Liver (tissue), 9 donors: ENCODE data around the gene RIT2. TPM values are rescaled to one million over a fixed set of nuclear protein-coding genes. Genes with fewer than 3 reads are reported as not detected.

ENCODE experiments used
- DNase-seq: peaks from one replicate; pipeline ENCODE4 v3.0.0-alpha.2; 2017; ENCODE audit warnings: low spot score
- H3K27ac ChIP-seq, 2 donors: one replicate each; pipeline ENCODE4 v1.7.0; 2013; ENCODE audit warnings: inconsistent platforms in 2 of 2, low read length in 2 of 2, control low read depth in 1 of 2, low read depth in 1 of 2, mild to moderate bottlenecking in 1 of 2
- H3K27me3 ChIP-seq, 4 donors: one replicate each; pipeline versions ENCODE4 v1.6.1 to v1.7.0; 2013; ENCODE audit warnings: low read length in 3 of 4, inconsistent platforms in 1 of 4, mild to moderate bottlenecking in 1 of 4, moderate library complexity in 1 of 4; ENCODE audit not compliant: control insufficient read depth in 4 of 4, insufficient read depth in 4 of 4
- H3K36me3 ChIP-seq, 4 donors: one replicate each; pipeline versions ENCODE4 v1.6.1 to v1.7.0; 2013; ENCODE audit warnings: low read length in 3 of 4, mild to moderate bottlenecking in 3 of 4, low read depth in 1 of 4, moderate library complexity in 1 of 4; ENCODE audit not compliant: control insufficient read depth in 4 of 4, insufficient read depth in 3 of 4
- H3K4me1 ChIP-seq, 4 donors: one replicate each; pipeline versions ENCODE4 v1.6.1 to v1.7.0; 2013; ENCODE audit warnings: low read length in 3 of 4, mild to moderate bottlenecking in 3 of 4, moderate library complexity in 1 of 4; ENCODE audit not compliant: control insufficient read depth in 4 of 4, insufficient read depth in 4 of 4
- H3K4me3 ChIP-seq, 3 donors: one replicate each; pipeline versions ENCODE4 v1.6.1 to v1.7.0; 2013; ENCODE audit warnings: low read length in 3 of 3, control low read depth in 1 of 3, low read depth in 1 of 3, mild to moderate bottlenecking in 1 of 3
- H3K9ac ChIP-seq, 2 donors: one replicate each; pipeline ENCODE4 v1.7.0; 2013; ENCODE audit warnings: low read length in 2 of 2, mild to moderate bottlenecking in 2 of 2, moderate library complexity in 2 of 2, control low read depth in 1 of 2, low read depth in 1 of 2
- H3K9me3 ChIP-seq, 4 donors: one replicate each; pipeline versions ENCODE4 v1.6.1 to v1.7.0; 2013; ENCODE audit warnings: low read length in 3 of 4; ENCODE audit not compliant: control insufficient read depth in 4 of 4
- ATF3 ChIP-seq: IDR thresholded peaks from 2 replicates; pipeline ENCODE4 v1.6.1; 2016; ENCODE audit warnings: antibody characterized with exemption
- CTCF ChIP-seq: fragments of 150-350 bp; IDR thresholded peaks from 2 replicates; pipeline ENCODE4 v1.5.1; 2017; ENCODE audit warnings: improper control_type of control experiment, low read depth, low read length; ENCODE audit not compliant: missing input control
- EGR1 ChIP-seq, 2 donors: IDR thresholded peaks; 2 replicates each; pipeline ENCODE4 v1.6.1; 2016 to 2018; ENCODE audit warnings: antibody characterized with exemption in 2 of 2, low read depth in 2 of 2
- FOXA1 ChIP-seq: IDR thresholded peaks from 2 replicates; pipeline ENCODE4 v1.6.1; 2016; ENCODE audit warnings: antibody characterized with exemption
- FOXA2 ChIP-seq: IDR thresholded peaks from 2 replicates; pipeline ENCODE4 v1.6.1; 2016; ENCODE audit warnings: antibody characterized with exemption
- GABPA ChIP-seq, 2 donors: IDR thresholded peaks in 1 of 2; conservative IDR thresholded peaks in 1 of 2; 2 replicates each; pipeline ENCODE4 v1.6.1; 2016; ENCODE audit warnings: antibody characterized with exemption in 2 of 2, mild to moderate bottlenecking in 1 of 2, moderate library complexity in 1 of 2
- HNF4A ChIP-seq, 2 donors: conservative IDR thresholded peaks; 2 replicates each; pipeline ENCODE4 v1.6.1; 2016; ENCODE audit warnings: antibody characterized with exemption in 2 of 2, mild to moderate bottlenecking in 2 of 2
- HNF4G ChIP-seq: IDR thresholded peaks from 2 replicates; pipeline ENCODE4 v1.6.1; 2016; ENCODE audit warnings: antibody characterized with exemption
- JUND ChIP-seq, 2 donors: IDR thresholded peaks; 2 replicates each; pipeline ENCODE4 v1.6.1; 2016; ENCODE audit warnings: antibody characterized with exemption in 2 of 2
- MAX ChIP-seq: IDR thresholded peaks from 2 replicates; pipeline ENCODE4 v1.6.1; 2016; ENCODE audit warnings: antibody characterized with exemption
- NR2F2 ChIP-seq: IDR thresholded peaks from 2 replicates; pipeline ENCODE4 v1.6.1; 2016; ENCODE audit warnings: antibody characterized with exemption
- RAD21 ChIP-seq, 2 donors: IDR thresholded peaks; 2 replicates each; pipeline ENCODE4 v1.6.1; 2016; ENCODE audit warnings: antibody characterized with exemption in 2 of 2, mild to moderate bottlenecking in 2 of 2
- REST ChIP-seq: IDR thresholded peaks from 2 replicates; pipeline ENCODE4 v1.6.1; 2016; ENCODE audit warnings: antibody characterized with exemption, mild to moderate bottlenecking
- RXRA ChIP-seq, 2 donors: IDR thresholded peaks; 2 replicates each; pipeline ENCODE4 v1.6.1; 2017 to 2018; ENCODE audit warnings: antibody characterized with exemption in 2 of 2, mild to moderate bottlenecking in 1 of 2
- SP1 ChIP-seq: IDR thresholded peaks from 2 replicates; pipeline ENCODE4 v1.6.1; 2018; ENCODE audit warnings: antibody characterized with exemption, mild to moderate bottlenecking
- TAF1 ChIP-seq: conservative IDR thresholded peaks from 2 replicates; pipeline ENCODE4 v1.6.1; 2016; ENCODE audit warnings: antibody characterized with exemption, mild to moderate bottlenecking
- YY1 ChIP-seq: IDR thresholded peaks from 2 replicates; pipeline ENCODE4 v1.6.1; 2016; ENCODE audit warnings: antibody characterized with exemption, mild to moderate bottlenecking
- ZBTB33 ChIP-seq: IDR thresholded peaks from 2 replicates; pipeline ENCODE4 v1.6.1; 2016; ENCODE audit warnings: antibody characterized with exemption
- WGBS: extraction: QIAGEN DNeasy Blood & Tissue Kit; methylation state at CpG from one replicate; pipeline ENCODE4 v1.1.7; 2013; 5-methylcytosine and 5-hydroxymethylcytosine counted together
- polyA plus RNA-seq, 2 donors: library from polyadenylated mRNA; stranded (reverse) in 1 of 2; unstranded in 1 of 2; fragments of 200-250 nt in 1 of 2; fragments of >200 nt in 1 of 2; fragmentation: Nextera tagmentation in 1 of 2; extraction: Ambion mirVana in 1 of 2; gene quantifications; one replicate each; pipeline versions ENCODE4 v1.2.1 to v1.2.3, GENCODE V29; 2013 to 2015
- total RNA-seq, 2 donors: library from RNA; depleted of rRNA; stranded (reverse); fragments of >200 nt; gene quantifications; one replicate each; pipeline ENCODE4 v1.2.3, GENCODE V29; 2014
- donor health status: healthy.
- donor health status: healthy.
- donor health status: healthy.
- donor health status: healthy.
- donor health status: healthy.

RIT2 gene
- total and polyA plus RNA-seq, 4 donors: not detected

- no peak overlapping the region for H3K9ac ChIP-seq
- no peak overlapping the region for H3K27ac ChIP-seq
- H3K4me1 ChIP-seq: no peaks in the 10 kb centered on the region
- H3K27me3 ChIP-seq: no peaks in the 10 kb centered on the region
- no peak for DNase-seq
- H3K4me3 ChIP-seq: no peak overlapping the region
- no peak for TF ChIP-seq FOXA2
- TF ChIP-seq REST: no peak
- TF ChIP-seq MAX: no peak
- no peak for TF ChIP-seq ZBTB33
- TF ChIP-seq SP1: no peak
- TF ChIP-seq HNF4G: no peak
- TF ChIP-seq RXRA (IDR thresholded peaks at IDR 0.05): no peak
- no peak for TF ChIP-seq ATF3
- no peak for TF ChIP-seq RAD21 (IDR thresholded peaks at IDR 0.05)
- TF ChIP-seq FOXA1: no peak
- TF ChIP-seq TAF1: no peak
- TF ChIP-seq HNF4A (conservative IDR thresholded peaks at IDR 0.05): no peak
- no peak for TF ChIP-seq CTCF
- TF ChIP-seq NR2F2: no peak
- TF ChIP-seq YY1: no peak
- no peak for TF ChIP-seq GABPA (IDR thresholded peaks at IDR 0.05 in 1 of 2, conservative IDR thresholded peaks at IDR 0.05 in 1 of 2)
- TF ChIP-seq EGR1 (IDR thresholded peaks at IDR 0.05; ENCODE audit: low read depth in 2 of 2): no peak
- TF ChIP-seq JUND (IDR thresholded peaks at IDR 0.05): no peak
- no peaks in the 10 kb centered on the region for H3K36me3 ChIP-seq
- 77% methylated on average over 5 of the region's 5 CpGs for WGBS
- H3K9me3 ChIP-seq: no peaks in the 10 kb centered on the region
Measured at GRCh38 chr18:42781298-42781815, 334.1 kb downstream of the RIT2 start.
